Smooth muscle cell (in vitro differentiated cells): Measurements from ENCODE around the gene KIAA0513. TPM values are rescaled to one million over a fixed set of nuclear protein-coding genes. Genes with fewer than 3 reads are reported as not detected.

Experiments used
- DNase-seq: peaks from one replicate; lab custom pipeline; 2025; ENCODE audit not compliant: unreplicated experiment; lab: John Stamatoyannopoulos, UW
- H2AFZ ChIP-seq: fragments of 200-600 bp; sonication (generic); 2 replicates; pipeline ENCODE4 v1.6.0; 2016; ENCODE audit warnings: antibody characterized with exemption, low read depth, mild to moderate bottlenecking
- H3F3A ChIP-seq: fragments of 200-600 bp; sonication (generic); 2 replicates; pipeline ENCODE4 v1.6.0; 2017; ENCODE audit warnings: antibody characterized with exemption, low read depth
- H3K27ac ChIP-seq: fragments of 200-600 bp; sonication (generic); 2 replicates; pipeline ENCODE4 v1.5.1; 2016; ENCODE audit warnings: low read depth, mild to moderate bottlenecking
- H3K27me3 ChIP-seq: fragments of 200-600 bp; sonication (generic); 2 replicates; pipeline ENCODE4 v1.6.1; 2016; ENCODE audit warnings: low read depth, mild to moderate bottlenecking
- H3K36me3 ChIP-seq: fragments of 200-600 bp; sonication (generic); 2 replicates; pipeline ENCODE4 v1.5.1; 2016; ENCODE audit warnings: low read depth
- H3K4me1 ChIP-seq: fragments of 200-600 bp; sonication (generic); 2 replicates; pipeline ENCODE4 v1.5.1; 2016; ENCODE audit warnings: low read depth
- H3K4me2 ChIP-seq: fragments of 200-600 bp; sonication (generic); 2 replicates; pipeline ENCODE4 v1.6.0; 2016; ENCODE audit warnings: mild to moderate bottlenecking
- H3K4me3 ChIP-seq: fragments of 200-600 bp; sonication (generic); 2 replicates; pipeline ENCODE4 v1.5.1; 2016; ENCODE audit warnings: mild to moderate bottlenecking
- H3K79me2 ChIP-seq: fragments of 200-600 bp; sonication (generic); 2 replicates; pipeline ENCODE4 v1.6.0; 2016; ENCODE audit warnings: low read depth, mild to moderate bottlenecking
- H3K9ac ChIP-seq: fragments of 200-600 bp; sonication (generic); 2 replicates; pipeline ENCODE4 v1.6.0; 2016; ENCODE audit warnings: low read depth
- H3K9me3 ChIP-seq: fragments of 200-600 bp; sonication (generic); replicated peaks from 2 replicates; pipeline ENCODE4 v1.5.1; 2016; ENCODE audit warnings: low read depth
- H4K20me1 ChIP-seq: fragments of 200-600 bp; sonication (generic); 2 replicates; pipeline ENCODE4 v1.6.0; 2016; ENCODE audit warnings: low read depth
- WGBS: methylation state at CpG from one replicate; pipeline ENCODE4 v1.1.7; 2016; ENCODE audit warnings: low lambda C conversion rate; 5-methylcytosine and 5-hydroxymethylcytosine counted together
- polyA plus RNA-seq: library from polyadenylated mRNA; unstranded; fragments of >200 nt; fragmentation: Nextera tagmentation; extraction: Ambion mirVana; gene quantifications from 2 replicates; pipeline ENCODE4 v1.2.1, GENCODE V29; 2016
- total RNA-seq: library from RNA; depleted of rRNA; stranded (reverse); fragments of >200 nt; gene quantifications from 2 replicates; pipeline ENCODE4 v1.2.3, GENCODE V29; 2014
- TF ChIP-seq, protein P1 (sequence below): fragments of 200-600 bp; sonication (generic); IDR thresholded peaks from 2 replicates; pipeline ENCODE4 v1.5.1; 2017; ENCODE audit warnings: borderline replicate concordance, mild to moderate bottlenecking, antibody characterized with exemption; ENCODE audit not compliant: insufficient read depth, poor library complexity, severe bottlenecking

Gene KIAA0513
- total and polyA plus RNA-seq, 2 experiments from 2014 or later = 3.2 to 3.3 TPM

DNA sequence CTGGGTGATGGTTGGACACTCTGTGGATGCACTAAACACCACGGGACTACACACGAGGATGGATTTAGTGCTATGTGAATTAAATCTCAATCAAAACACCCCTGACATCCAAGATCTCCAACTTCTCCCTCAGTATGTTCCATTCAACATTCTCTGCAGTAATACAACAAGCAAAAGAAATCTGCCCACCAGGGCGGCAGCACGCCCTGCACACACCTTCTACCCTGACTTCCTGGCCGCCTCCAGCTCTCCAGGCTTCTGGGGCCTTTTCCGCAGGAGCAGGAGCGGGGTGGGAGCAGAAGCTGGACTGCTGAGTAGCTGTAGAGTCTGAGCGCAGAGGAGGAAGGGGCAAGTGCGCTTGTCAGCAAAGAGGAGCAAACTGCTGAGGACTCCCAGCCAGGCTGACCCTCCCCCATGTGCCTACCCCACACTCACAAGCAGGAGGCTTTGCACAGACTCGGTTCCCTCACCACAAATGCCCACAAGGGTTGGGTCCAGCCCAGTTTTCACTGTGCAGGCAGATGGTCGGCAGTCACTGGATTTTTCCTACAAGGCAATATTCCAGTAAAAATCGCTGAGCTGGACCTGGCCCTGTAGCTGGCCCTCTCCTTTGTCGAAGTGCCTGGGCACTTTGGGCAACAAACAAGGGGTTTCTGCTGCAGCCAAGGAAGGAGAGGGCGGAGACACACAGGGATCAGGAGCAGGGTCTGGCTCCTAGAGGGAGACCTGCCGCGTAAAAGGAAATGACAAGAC is 39.1 kb upstream of the KIAA0513 start:
- peaks cover 58% of the 10 kb centered on the region for H3K79me2 ChIP-seq
- 94% methylated on average over 16 of the region's 16 CpGs for WGBS
- no peak overlapping the region for H2AFZ ChIP-seq
- H3K4me1 ChIP-seq = no peaks in the 10 kb centered on the region
- no peaks in the 10 kb centered on the region for H3K27me3 ChIP-seq
- H3K4me3 ChIP-seq = no peak overlapping the region
- DNase-seq = no peak
- no peak overlapping the region for H3K9ac ChIP-seq
- H3K27ac ChIP-seq = no peak overlapping the region
- H4K20me1 ChIP-seq = peaks cover 82% of the 10 kb centered on the region
- peaks cover 4% of the 10 kb centered on the region for H3K36me3 ChIP-seq
- H3F3A ChIP-seq = no peaks in the 10 kb centered on the region
- no peak overlapping the region for H3K4me2 ChIP-seq
- TF ChIP-seq, protein P1, sequence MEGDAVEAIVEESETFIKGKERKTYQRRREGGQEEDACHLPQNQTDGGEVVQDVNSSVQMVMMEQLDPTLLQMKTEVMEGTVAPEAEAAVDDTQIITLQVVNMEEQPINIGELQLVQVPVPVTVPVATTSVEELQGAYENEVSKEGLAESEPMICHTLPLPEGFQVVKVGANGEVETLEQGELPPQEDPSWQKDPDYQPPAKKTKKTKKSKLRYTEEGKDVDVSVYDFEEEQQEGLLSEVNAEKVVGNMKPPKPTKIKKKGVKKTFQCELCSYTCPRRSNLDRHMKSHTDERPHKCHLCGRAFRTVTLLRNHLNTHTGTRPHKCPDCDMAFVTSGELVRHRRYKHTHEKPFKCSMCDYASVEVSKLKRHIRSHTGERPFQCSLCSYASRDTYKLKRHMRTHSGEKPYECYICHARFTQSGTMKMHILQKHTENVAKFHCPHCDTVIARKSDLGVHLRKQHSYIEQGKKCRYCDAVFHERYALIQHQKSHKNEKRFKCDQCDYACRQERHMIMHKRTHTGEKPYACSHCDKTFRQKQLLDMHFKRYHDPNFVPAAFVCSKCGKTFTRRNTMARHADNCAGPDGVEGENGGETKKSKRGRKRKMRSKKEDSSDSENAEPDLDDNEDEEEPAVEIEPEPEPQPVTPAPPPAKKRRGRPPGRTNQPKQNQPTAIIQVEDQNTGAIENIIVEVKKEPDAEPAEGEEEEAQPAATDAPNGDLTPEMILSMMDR = no peak
- no peaks in the 10 kb centered on the region for H3K9me3 ChIP-seq

DNA sequence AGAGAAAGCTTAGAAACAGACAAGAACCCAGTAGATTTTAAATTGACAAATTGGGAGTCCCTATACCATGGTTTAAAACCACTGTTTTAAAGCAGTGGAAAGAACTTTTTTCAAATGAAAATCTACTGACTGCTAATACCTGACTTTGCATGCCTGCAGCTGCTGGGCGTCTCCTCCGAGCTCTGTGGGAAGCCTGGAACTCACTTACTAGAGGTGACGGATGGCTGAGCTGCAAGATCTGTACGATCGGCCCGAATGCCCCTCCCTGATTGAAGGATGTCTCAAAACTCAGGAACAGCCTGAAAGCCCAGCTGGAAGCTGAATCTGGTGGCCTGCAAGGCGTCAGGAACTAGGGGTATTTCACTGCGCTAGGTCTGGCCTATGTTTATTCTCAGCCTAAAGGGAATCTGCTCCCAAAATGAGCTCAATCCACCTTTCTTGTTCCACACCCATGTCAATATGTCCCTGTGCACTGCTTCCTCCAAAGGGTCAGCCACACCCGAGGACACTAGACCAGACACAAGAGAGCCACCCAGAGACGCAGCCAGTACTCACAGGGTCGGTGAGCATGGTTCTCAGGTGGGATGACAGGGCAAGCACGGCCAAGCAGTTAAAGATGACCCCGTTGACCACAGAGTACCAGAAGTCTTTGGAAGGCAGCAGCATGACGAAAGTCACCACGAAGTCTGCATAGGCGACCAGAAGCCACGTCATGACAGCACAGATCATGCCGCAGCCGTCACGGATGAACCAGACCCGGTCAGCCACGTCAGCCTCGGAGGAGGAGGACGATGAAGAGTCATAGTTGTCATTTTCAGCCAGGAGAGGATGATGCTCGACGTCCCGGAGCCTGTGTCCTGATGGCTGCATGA is 37.6 kb upstream of the KIAA0513 start:
- Histone ChIP-seq H3F3A (peaks cover 5% of the 10 kb centered on the region), H4K20me1 (peaks cover 86% of the 10 kb centered on the region), H3K27me3 (no peaks in the 10 kb centered on the region), H3K4me3 (no peak overlapping the region), H3K9ac (no peak overlapping the region), H3K4me2 (no peak overlapping the region), H3K9me3 (no peaks in the 10 kb centered on the region), H3K79me2 (peaks cover 66% of the 10 kb centered on the region), H2AFZ (no peak overlapping the region), H3K27ac (no peak overlapping the region), H3K36me3 (peaks cover 4% of the 10 kb centered on the region), H3K4me1 (peaks cover 5% of the 10 kb centered on the region)
- 94% methylated on average over 27 of the region's 27 CpGs for WGBS
- DNase-seq = no peak
- TF ChIP-seq, protein P1 = no peak

DNA sequence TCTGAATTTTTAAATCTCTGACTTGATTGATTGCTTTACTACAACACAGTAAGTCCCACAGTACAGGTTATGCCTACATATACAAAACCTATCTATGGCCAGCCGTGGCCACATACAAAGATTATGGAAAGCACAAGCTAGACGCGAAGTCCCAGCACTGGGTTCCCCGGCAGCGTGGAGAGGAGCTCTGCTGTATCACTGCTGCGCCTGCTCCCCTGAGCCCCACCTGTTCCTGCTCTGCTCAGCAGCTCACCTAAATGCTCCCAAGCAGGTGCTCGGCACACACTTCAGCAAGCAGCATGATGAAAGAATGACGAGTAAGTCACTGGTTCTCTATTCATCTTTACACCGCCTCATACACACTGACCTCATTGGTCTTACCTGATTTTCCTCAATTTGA is 36.8 kb upstream of the KIAA0513 start:
- Histone ChIP-seq H3K9ac (no peak overlapping the region), H3K27me3 (no peaks in the 10 kb centered on the region), H3K4me1 (peaks cover 5% of the 10 kb centered on the region), H4K20me1 (peaks cover 80% of the 10 kb centered on the region), H3K79me2 (peaks cover 69% of the 10 kb centered on the region), H3K36me3 (peaks cover 4% of the 10 kb centered on the region), H3K27ac (no peak overlapping the region), H3F3A (peaks cover 13% of the 10 kb centered on the region), H3K4me2 (no peak overlapping the region), H3K9me3 (no peaks in the 10 kb centered on the region), H2AFZ (no peak overlapping the region), H3K4me3 (no peak overlapping the region)
- WGBS = 98% methylated on average over 9 of the region's 9 CpGs
- no peak for DNase-seq
- TF ChIP-seq, protein P1 = no peak
